Neural crest cell (in vitro differentiated cells): Measurements from ENCODE around the gene CRABP1. TPM values are rescaled to one million over a fixed set of nuclear protein-coding genes. Genes with fewer than 3 reads are reported as not detected.

Experiments
- DNase-seq: peaks from one replicate; pipeline ENCODE4 v3.0.0; 2021; ENCODE audit warnings: low read depth, mixed read lengths, low spot score
- H3K27ac Mint-ChIP-seq: one replicate; pipeline ENCODE4 v1.8.0; 2021; ENCODE audit warnings: mild to moderate bottlenecking, mixed read lengths; ENCODE audit not compliant: unreplicated experiment
- H3K27me3 Mint-ChIP-seq: 2 replicates; pipeline ENCODE4 v1.8.0; 2021; ENCODE audit warnings: low read depth, mild to moderate bottlenecking, mixed read lengths
- H3K36me3 Mint-ChIP-seq: 2 replicates; pipeline ENCODE4 v1.8.0; 2021; ENCODE audit warnings: low read depth, mild to moderate bottlenecking, mixed read lengths
- H3K4me1 Mint-ChIP-seq: 2 replicates; pipeline ENCODE4 v1.8.0; 2021; ENCODE audit warnings: mixed read lengths
- H3K4me3 Mint-ChIP-seq: one replicate; pipeline ENCODE4 v1.8.0; 2021; ENCODE audit warnings: mild to moderate bottlenecking, mixed read lengths
- H3K9me3 Mint-ChIP-seq: 2 replicates; pipeline ENCODE4 v1.8.0; 2021; ENCODE audit warnings: mixed read lengths
- CTCF ChIP-seq: fragments of 200-600 bp; sonication (generic); conservative IDR thresholded peaks from 2 replicates; pipeline ENCODE4 v1.5.0; 2021; ENCODE audit warnings: antibody characterized with exemption, mild to moderate bottlenecking
- total RNA-seq: library from RNA; stranded (reverse); gene quantifications from 2 replicates; pipeline ENCODE4 v1.2.1, GENCODE V29; 2021

The CRABP1 gene
- total RNA-seq, 1 donor from 2014 or later = 803 TPM

GRCh38 chr15:78394026-78394425 is 53.9 kb downstream of the CRABP1 start:
- no peaks in the 10 kb centered on the region for H3K9me3 Mint-ChIP-seq
- H3K4me1 Mint-ChIP-seq = peaks cover 11% of the 10 kb centered on the region
- no peak for TF ChIP-seq CTCF
- H3K4me3 Mint-ChIP-seq = no peak overlapping the region
- H3K27ac Mint-ChIP-seq = no peak overlapping the region
- H3K36me3 Mint-ChIP-seq = no peaks in the 10 kb centered on the region
- peaks cover 17% of the 10 kb centered on the region for H3K27me3 Mint-ChIP-seq
- DNase-seq = no peak

DNA sequence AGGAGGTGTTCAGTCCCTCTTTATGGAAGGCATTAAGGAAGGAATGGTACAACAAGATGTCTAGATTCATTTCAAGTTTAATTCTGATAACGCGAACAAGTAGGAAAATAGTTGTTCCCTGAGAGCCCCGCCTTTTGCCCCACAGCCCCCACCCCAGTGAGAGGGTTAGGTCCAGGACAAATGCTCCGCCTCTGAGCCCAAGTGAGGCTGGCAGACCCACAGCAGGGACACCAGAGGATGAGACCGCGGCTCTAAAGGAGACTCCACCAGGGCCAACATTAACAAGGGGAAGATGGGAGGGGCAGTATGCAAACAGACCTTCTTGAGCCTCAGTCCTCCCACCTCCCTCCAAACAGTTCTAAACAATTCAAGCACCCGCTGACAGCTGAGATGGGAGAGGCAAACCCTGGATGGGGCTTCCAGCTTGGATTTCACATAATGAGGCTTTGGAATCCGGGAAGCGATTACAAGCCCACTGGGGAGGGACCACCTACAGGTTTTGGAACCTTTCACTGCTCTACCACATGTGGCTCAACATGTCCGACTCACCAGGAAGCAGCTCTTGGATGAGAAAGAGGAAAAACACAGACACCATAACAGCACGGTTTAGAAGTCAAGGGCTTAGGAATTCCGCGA is 54.9 kb downstream of the CRABP1 start:
- no peak for TF ChIP-seq CTCF
- no peak overlapping the region for H3K4me3 Mint-ChIP-seq
- H3K36me3 Mint-ChIP-seq = no peaks in the 10 kb centered on the region
- peaks cover 17% of the 10 kb centered on the region for H3K27me3 Mint-ChIP-seq
- H3K4me1 Mint-ChIP-seq = peaks cover 12% of the 10 kb centered on the region
- DNase-seq = no peak
- H3K9me3 Mint-ChIP-seq = no peaks in the 10 kb centered on the region
- H3K27ac Mint-ChIP-seq = no peak overlapping the region

DNA sequence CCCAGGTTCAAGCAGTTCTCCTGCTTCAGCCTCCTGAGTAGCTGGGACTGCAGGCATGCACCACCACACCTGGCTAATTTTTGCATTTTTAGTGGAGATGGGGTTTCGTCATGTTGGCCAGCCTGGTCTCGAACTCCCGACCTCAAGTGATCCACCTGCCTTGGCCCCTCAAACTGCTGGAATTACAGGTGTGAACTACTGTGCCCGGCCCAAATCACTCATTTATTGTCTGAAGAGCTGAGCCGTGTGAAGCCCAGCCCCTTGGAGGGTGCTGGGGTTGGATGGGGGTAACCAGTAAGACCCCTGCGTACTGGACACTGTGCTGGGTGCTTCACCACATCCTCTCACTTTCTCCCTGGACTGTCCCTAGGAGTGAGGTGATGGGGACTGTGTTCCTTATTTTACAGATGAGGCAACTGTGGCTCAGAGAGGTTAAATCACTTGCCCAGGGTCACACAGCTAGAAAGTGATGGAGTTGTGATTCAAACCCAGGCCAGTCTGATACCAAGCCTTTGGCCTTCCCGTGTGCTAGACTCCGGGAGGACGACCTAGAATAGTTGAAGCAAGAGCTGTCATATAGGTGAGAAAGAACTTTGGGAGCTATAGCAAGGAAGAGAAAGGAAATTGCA is 56.1 kb downstream of the CRABP1 start:
- H3K4me3 Mint-ChIP-seq = no peak overlapping the region
- H3K9me3 Mint-ChIP-seq = no peaks in the 10 kb centered on the region
- peaks cover 12% of the 10 kb centered on the region for H3K4me1 Mint-ChIP-seq
- no peaks in the 10 kb centered on the region for H3K36me3 Mint-ChIP-seq
- DNase-seq = no peak
- H3K27me3 Mint-ChIP-seq = peaks cover 17% of the 10 kb centered on the region
- no peak for TF ChIP-seq CTCF
- no peak overlapping the region for H3K27ac Mint-ChIP-seq

GRCh38 chr15:78396976-78397375 is 56.8 kb downstream of the CRABP1 start:
- DNase-seq = no peak
- TF ChIP-seq CTCF = no peak
- no peak overlapping the region for H3K27ac Mint-ChIP-seq

DNA sequence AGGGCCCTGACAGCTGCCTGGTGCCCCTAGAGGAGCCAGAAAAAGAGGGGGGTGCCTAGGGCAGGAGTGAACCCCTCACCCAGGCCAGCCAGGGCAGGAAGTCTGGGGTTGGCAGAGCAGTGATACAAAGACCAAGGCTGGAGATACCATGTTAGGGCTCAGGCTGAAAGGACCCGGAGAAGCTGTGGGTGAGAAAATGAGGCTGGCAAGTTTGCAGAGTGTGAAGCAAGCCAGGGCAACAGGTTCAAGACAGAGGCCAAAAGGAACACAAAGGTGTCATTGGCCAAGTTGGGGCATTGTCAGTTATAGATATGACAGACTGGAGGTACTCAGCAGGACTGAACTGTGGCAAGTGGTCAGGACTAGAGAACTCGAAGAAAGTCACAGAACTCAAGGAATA is 57.2 kb downstream of the CRABP1 start:
- peaks cover 17% of the 10 kb centered on the region for H3K27me3 Mint-ChIP-seq
- H3K9me3 Mint-ChIP-seq = no peaks in the 10 kb centered on the region
- no peak for DNase-seq
- peaks cover 12% of the 10 kb centered on the region for H3K4me1 Mint-ChIP-seq
- TF ChIP-seq CTCF = no peak
- H3K36me3 Mint-ChIP-seq = no peaks in the 10 kb centered on the region
- no peak overlapping the region for H3K4me3 Mint-ChIP-seq
- no peak overlapping the region for H3K27ac Mint-ChIP-seq

More at GRCh38 chr15:78396976-78397375, 56.8 kb downstream of the CRABP1 start:
- H3K9me3 Mint-ChIP-seq = no peaks in the 10 kb centered on the region
- H3K36me3 Mint-ChIP-seq = no peaks in the 10 kb centered on the region
- no peak overlapping the region for H3K4me3 Mint-ChIP-seq
- peaks cover 12% of the 10 kb centered on the region for H3K4me1 Mint-ChIP-seq
- peaks cover 17% of the 10 kb centered on the region for H3K27me3 Mint-ChIP-seq

Other genes starting within 250 kb of the CRABP1 start
- not detected in 2 replicates for gene SH2D7, start 247.8 kb upstream of the CRABP1 start, total RNA-seq
- gene CIB2, start 208.9 kb upstream of the CRABP1 start, total RNA-seq = 36.5 and 37.7 TPM in 2 replicates
- gene IDH3A, start 191.0 kb upstream of the CRABP1 start, total RNA-seq = 41.5 and 47.9 TPM in 2 replicates
- 4.9 and 5.5 TPM in 2 replicates for gene ACSBG1, start 105.8 kb upstream of the CRABP1 start, total RNA-seq
- gene DNAJA4, start 75.8 kb upstream of the CRABP1 start, total RNA-seq = not detected in 2 replicates
- gene SKIC8, start 40.7 kb upstream of the CRABP1 start, total RNA-seq = 55.3 and 56.0 TPM in 2 replicates
- 97.2 and 97.6 TPM in 2 replicates for gene IREB2, start 97.9 kb downstream of the CRABP1 start, total RNA-seq
- 0.86 and 1.5 TPM in 2 replicates for gene HYKK, start 167.2 kb downstream of the CRABP1 start, total RNA-seq
- gene PSMA4, start 200.1 kb downstream of the CRABP1 start, total RNA-seq = 315 and 324 TPM in 2 replicates
- 23.0 and 23.6 TPM in 2 replicates for gene CHRNA5, start 225.2 kb downstream of the CRABP1 start, total RNA-seq